Head of caudate nucleus (tissue), 42 donors: ENCODE data around the gene TSEN54.

Experiments used
- DNase-seq, 42 donors: peaks; one replicate each; pipeline versions ENCODE4 v3.0.0 to v3.0.0-alpha.2; 2020 to 2021; ENCODE audit warnings: mixed read lengths in 7 of 42
- intact Hi-C: fragments of 100-400 bp; cut with DNase I; formaldehyde crosslinking; loops from one replicate; pipeline ENCODE4 v1.15.0; 2022

Gene TSEN54

GRCh38 chr17:75486951-75487350 lies 29.4 kb upstream of the TSEN54 start:
- intact Hi-C loops: no loop called here
- DNase-seq: no peak

- intact Hi-C loops: no loop called here
- DNase-seq: peak in 5 of 42 donors; percentile 22 to 63 (median 50)
Observed at GRCh38 chr17:75487351-75488070, 28.8 kb upstream of the TSEN54 start.

GRCh38 chr17:75488693-75489510 lies 27.4 kb upstream of the TSEN54 start:
- intact Hi-C loops: no loop called here
- DNase-seq: no peak

GRCh38 chr17:75489511-75489955 lies 26.8 kb upstream of the TSEN54 start:
- DNase-seq: no peak
- intact Hi-C loops: no loop called here

GRCh38 chr17:75490173-75490743 lies 26.1 kb upstream of the TSEN54 start:
- intact Hi-C loops: no loop called here
- DNase-seq: peak in 1 of 42 donors; percentile 18

GRCh38 chr17:75490953-75491649 lies 25.2 kb upstream of the TSEN54 start:
- no peak for DNase-seq
- intact Hi-C loops: no loop called here

- intact Hi-C loops: no loop called here
- DNase-seq: no peak
Observed at GRCh38 chr17:75491680-75492079, 24.6 kb upstream of the TSEN54 start.

GRCh38 chr17:75492555-75493168 lies 23.7 kb upstream of the TSEN54 start:
- DNase-seq: no peak
- intact Hi-C loops: no loop called here

- intact Hi-C loops: no loop called here
- no peak for DNase-seq
Observed at GRCh38 chr17:75493476-75494129, 22.7 kb upstream of the TSEN54 start.

- no peak for DNase-seq
- intact Hi-C loops: no loop called here
Observed at GRCh38 chr17:75494326-75494877, 21.9 kb upstream of the TSEN54 start.

- no peak for DNase-seq
- intact Hi-C loops: no loop called here
Observed at GRCh38 chr17:75496005-75496404, 20.3 kb upstream of the TSEN54 start.

- peak in 1 of 42 donors; percentile 15 for DNase-seq
- intact Hi-C loops: no loop called here
Observed at GRCh38 chr17:75498039-75498725, 18.1 kb upstream of the TSEN54 start.

- intact Hi-C loops: no loop called here
- DNase-seq: peak in 1 of 42 donors; percentile 22
Observed at GRCh38 chr17:75498726-75499213, 17.6 kb upstream of the TSEN54 start.

GRCh38 chr17:75499313-75500022 lies 16.9 kb upstream of the TSEN54 start:
- intact Hi-C loops: no loop called here
- DNase-seq: peak in 4 of 42 donors; percentile 35 to 58 (median 54)

GRCh38 chr17:75500419-75501216 lies 15.7 kb upstream of the TSEN54 start:
- intact Hi-C loops: no loop called here

More at GRCh38 chr17:75500419-75501216, 15.7 kb upstream of the TSEN54 start:
- peak in 1 of 42 donors; percentile 10 for DNase-seq
